Activated T-cell treated with anti-CD3 and anti-CD28 coated beads, Interleukin-2, amount 50 U/mL, for 1 hour (primary cell): ENCODE data around the gene ZMYND8.
"Not testable (repeated sequence)": the region's sequence is repeated elsewhere in the genome, so short reads cannot be mapped to it uniquely, and the experiment has no call there.

Experiments
- DNase-seq: peaks from one replicate; pipeline ENCODE4 v3.0.0-alpha.2; 2020

Gene ZMYND8

DNA sequence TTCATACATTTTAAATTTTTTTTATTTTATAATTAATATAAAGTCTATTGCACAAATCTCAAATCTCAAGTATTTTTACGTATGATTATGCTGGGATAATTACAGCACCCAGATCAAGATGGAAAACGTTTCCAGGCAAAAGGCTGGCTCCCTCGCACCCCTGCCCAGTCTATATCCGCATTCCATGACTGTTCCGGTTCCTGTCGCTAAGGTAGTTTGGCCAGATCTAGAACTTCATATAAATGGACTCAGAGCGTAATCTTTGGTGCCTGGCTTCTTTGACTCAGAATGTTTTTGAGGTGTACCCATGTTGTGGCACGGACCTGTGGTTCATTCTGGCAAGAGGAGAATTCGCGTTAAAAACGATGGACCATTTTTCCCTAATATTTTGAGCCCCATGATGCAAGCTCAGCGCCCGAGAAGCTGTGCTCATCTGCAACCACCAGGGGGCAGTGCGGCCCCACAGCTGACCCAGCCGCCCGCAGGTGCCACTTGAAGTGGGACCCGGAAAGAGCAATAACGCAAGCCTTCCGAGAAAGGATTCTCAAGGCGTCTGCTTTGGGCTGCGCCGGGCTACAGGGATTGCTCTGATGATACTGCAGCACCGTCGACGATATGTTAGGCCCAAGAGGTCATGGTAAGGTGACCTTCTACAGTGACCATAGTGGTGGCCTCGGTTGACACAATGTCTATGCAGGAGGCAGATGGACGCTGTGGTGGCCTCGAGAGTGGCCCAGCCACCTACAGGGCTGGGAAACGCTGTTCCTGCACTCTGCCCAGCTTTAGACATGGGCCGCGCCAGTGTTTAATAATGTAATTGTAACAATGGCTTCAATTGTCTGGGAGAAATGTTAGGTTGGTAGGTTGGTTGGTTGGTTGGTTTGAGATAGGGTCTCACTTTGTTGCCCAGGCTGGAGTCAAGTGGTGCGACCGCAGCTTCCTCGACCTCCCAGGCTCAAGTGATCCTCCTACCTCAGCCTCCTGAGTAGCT is 160.1 kb downstream of the ZMYND8 start:
- DNase-seq, result peak; percentile 69

DNA sequence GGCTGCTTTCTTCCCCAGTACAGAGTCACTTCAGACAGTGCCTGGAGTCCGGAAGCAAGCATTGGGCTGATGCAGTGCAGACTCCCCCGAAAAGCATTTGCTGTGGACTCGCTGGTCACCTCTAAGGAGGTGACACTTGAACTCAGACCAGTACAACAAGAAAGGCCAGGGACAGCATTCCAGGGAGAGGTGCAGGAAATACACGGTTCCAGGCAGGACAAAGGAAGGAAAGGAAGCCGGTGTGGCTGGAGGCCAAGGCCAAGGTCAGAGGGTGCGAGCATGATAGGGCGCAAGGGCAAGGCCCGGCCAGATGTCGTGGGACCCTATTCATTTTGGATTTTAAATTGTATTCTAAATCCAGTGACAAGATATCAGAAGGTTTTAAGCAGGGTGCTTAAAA is 160.9 kb downstream of the ZMYND8 start:
- no peak for DNase-seq

DNA sequence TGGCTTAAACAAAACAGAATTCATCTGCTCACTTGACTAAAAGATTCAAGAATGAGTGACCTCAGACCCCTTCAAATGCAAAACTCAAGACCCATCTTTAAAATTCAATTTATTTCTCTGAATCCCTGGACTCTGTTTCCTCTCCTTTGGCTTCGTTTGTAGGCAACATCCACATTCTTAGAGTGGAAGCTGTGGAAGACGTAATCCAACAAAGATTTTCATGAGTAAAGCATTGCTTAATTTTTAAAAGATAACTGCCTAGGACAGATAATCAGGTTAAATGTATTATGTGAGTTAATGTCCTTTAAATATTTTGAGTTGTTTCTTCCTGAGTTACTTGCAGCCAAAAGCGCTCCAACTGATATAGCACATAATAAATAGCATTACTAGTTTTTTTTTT is 164.5 kb downstream of the ZMYND8 start:
- no peak for DNase-seq

DNA sequence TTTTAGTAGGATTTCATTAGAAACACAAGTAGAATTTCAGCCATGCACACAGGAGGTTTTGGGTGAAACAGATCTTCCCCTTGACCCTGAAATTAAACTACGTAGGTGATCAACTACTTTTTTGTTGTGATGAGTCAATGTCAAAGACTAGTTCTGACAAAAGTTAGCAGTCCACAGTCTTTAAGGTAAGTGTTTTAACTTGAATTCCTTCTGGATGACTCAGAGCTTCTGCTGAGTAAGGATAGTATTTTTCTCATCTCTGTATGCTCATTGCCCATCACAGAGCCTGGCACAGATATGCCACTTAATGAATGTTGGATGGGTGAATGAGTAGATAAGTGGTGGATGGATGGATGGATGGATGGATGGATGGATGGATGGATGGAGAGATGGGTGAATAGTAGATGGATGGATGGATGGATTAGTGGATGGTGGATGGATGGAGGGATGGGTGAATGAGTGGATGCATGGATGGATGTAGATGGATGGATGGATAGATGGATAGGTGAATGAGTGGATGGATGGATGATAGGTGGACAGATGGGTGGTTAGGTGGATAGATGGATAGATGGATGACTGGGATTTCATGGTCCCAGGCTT is 165.3 kb downstream of the ZMYND8 start:
- no peak for DNase-seq

DNA sequence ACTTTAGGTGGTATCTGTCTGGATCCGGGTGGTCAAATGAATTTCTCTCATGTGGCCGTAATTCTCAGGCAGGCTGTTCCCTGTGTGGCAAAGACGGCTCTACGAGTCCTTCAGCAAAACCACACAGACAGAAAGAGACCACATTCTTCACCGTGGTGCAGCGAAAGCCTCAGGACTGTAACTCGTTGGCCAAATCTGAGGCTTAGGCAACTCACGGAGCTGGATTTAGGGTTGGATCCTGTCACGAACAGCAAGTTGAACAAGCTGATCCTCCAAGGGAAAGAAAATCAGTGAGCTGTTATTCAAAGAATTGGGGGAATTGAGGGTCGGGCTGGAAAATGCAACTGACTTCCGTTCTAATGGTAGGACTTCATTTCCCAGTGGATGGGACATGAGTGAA is 167.4 kb downstream of the ZMYND8 start:
- no peak for DNase-seq

DNA sequence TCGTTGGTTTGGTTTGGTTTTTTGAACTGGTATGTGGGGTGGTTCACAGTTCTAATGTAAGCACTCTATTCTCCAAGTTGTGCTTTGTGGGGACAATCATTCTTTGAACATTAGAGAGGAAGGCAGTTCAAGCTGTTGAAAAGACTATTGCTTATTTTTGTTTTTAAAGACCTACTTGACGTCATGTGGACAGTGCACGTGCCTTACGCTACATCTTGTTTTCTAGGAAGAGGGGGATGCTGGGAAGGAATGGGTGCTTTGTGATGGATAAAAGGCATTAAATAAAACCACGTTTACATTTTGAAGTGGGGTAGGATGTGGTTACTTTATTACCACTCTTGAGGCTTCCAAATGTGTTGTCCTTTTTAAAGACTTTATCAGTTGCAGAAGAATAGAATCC is 168.0 kb downstream of the ZMYND8 start:
- DNase-seq, result no peak

DNA sequence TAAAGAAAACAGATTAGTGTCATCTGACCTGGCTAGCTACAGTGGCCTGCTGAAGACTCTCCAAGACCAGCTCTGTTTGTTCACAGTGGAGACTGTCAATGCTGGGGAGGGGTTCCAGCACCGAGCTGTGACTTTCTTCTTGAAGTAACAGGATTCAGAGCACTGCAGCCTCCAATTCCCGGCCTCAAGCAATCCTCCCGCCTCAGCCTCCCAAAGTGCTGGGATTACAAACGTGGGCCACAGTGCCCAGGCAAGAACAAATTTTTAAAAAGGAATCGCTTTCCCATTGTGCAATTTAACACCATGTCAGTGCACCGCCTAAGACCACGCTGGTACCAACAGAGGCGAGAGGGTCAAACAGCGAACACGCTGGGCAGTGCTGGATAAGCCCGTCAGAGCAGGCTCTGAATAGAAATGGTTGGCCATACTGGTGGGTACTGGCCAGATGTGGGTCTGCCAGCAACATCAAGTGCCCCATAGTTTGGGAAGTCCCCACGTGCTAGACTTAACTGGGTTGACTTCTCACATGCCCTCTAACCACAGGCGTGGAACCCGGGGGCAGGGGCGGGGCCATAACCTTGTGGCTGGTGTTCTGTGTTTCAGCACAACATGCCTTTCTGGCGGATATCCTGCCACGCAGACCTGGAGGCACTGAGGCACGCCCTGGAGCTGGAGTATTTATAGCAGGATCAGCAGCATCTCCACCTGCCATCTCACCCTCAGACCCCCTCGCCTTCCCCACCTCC is 168.9 kb downstream of the ZMYND8 start:
- no peak for DNase-seq

DNA sequence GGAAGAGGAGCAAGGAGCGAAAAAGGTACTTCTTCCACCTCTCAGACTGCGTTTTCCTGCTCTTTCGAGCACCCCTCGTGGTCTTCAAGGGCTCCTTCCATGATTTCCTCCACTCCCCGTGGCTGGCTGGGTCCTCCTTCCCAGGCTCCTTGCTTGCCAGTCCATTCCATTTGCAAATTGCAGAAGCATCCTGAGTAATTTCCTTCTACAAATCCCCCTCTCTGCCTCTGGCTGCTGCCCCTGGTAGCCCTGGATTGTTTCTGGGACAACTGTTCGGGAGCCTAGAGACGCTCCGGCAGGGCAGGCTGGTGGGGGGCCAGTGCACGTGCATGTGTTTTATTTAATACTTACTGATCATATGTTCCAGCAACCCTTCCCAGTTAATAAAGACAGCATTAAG is 173.1 kb downstream of the ZMYND8 start:
- DNase-seq, result no peak

DNA sequence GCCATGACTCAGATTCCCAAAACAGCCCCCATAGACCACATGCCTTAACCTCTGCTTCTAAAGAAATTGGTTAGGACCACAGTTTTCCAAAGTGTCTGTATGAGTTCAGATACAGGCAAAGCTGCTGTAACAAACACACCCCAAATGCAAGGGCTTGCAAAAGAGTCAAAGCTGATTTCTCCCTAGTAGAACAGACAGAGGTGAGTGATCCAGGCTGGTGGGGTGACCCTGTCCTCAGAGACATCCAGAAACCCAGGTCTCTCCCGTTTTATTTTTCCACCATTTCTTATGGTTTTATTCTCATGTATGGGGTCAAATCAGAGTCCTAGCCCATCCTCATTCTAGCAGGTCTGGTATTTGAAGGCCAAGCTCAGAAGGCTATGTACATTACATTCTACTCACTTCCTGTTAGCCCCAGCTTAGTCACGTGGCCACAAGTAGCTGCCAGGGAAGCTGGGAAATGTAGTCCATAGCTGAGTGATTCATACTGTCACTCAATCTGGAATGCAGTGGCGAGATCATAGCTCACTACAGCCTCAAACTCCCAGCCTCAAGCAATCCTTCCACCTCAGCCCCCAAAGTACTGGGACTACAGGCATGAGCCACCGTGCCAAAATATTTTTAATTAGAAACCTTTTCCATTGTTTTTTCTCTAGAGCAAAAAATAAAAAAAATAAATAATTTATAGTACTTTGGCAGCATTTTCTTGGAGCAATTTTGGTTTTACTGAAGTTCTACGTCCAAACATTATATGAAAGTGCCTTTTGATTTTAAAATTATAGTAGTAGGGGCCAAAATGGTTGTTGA is 175.2 kb downstream of the ZMYND8 start:
- no peak for DNase-seq

DNA sequence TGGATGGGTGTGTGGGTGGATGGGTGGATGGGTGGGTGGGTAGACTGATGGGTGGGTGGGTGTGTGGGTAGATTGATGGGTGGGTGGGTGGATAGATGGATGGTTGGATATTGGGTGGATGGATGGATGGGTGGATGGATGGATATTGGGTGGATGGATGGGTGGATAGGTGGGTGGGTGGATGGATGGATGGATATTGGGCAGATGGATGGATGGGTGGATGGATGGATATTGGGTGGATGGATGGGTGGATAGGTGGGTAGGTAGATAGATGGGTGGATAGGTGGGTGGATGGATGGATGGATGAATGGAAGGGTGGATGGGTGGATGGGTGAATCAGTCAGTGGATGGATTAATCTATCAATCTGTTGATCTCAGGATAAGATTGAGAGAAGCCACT is 177.2 kb downstream of the ZMYND8 start:
- no peak for DNase-seq

DNA sequence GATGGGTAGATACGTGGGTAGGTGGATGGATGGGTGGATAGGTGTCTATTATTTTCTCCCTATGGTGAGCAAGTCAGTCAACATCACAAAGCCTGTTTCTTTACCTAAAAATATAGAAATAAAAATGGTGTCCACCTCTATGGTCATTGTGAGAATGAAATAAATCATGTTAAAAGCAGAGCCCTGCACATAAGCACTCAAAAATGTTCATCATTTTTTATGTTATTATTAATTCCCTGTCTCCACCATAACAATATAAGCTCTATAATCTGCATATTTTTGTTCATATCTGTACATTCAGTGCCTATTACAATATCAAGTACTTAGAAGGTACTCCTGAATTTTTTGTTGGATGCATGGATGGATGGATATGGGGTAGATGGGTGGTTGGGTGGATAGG is 177.6 kb downstream of the ZMYND8 start:
- no peak for DNase-seq

DNA sequence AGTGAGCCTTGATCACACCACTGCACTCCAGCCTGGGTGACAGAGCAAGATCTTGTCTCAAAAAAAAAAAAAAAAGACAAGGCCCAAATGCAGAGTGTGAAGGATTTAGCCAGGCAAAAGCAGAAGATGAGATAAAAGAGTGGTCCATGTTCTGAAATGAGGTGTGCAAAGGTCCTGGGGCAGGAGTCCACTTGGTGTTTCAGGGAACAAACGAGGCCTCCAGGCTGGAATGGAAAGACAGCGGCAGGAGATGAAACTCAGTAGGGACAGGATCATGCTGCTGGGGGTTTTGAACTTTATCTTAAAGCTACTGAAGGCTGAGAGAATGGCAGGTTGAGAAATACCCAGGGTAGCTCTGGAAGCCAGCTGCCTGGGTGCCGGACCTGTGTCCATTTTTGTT is 178.2 kb downstream of the ZMYND8 start:
- no peak for DNase-seq

DNA sequence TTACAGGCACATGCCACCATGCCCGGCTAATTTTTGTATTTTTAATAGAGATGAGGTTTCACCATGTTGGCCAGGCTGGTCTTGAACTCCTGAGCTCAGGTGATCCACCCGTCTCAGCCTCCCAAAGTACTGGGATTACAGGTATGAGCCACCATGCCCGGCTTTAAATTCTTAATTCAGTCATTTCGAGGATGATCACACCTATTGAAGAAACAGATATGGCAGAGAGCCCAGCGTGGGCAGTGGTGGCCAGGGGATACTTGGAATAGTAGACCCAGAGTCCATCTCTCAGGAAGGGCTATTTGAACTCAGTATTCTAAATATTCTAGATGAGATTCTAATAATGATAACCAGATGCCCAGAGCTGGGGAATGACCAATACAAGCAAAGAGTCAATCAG is 180.3 kb downstream of the ZMYND8 start:
- DNase-seq, result not testable (repeated sequence)

DNA sequence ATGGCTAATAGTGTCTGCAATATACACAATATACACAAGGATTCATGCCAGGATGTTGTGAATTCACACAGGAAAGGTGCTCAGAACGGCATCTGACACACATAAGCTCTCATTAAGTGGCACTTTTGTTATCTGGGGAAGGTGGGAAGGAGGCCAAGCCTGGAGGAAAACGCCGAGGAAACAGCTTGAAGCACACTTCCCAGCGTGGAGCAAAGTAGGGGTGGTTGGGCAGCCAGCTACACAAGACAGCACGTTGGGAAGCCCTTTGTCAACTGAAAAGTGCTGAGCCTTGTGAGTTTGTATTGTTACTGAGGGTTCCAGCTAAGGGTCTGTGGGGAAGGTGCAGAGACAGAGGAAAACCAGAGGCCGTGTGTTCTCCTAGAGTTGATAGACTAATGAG is 181.0 kb downstream of the ZMYND8 start:
- DNase-seq, result no peak

DNA sequence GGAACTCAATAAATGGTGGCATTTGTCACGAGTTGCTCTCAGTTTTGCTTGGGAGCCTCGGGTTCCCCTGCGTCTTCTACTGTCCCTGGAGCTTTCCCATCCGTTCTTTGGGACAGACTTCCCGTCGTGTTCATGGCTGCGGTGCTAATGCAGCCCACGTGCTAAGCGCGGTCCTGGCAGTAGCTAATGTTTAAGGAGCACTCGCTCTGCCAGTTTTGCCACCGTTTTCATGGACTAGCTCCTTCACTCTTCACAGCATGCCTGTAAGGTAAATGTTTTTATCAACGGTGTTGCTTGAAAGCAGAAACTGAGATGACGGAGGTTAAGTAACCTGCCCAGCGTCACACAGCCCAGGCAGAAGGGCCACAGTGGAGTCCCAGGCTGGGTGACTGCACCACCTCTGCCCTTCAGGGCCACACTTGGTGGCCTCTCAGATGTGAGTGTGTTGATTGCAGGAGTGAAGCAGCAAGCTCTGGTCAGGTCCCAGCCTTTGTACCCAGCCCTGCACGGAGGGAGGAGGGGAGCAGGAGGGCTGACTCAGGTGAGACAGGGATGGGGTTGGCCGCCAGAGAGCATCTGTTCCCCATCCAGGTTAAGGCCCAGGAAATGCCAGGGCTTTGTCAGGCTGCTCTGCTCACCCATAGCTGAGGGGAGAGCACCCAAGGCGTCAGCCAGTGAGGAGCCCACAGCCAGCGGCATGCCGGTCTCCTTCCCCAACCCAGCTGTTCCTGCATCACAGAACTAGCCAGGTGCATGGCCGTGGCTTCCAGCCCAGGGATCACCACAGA is 181.8 kb downstream of the ZMYND8 start:
- DNase-seq, result no peak

DNA sequence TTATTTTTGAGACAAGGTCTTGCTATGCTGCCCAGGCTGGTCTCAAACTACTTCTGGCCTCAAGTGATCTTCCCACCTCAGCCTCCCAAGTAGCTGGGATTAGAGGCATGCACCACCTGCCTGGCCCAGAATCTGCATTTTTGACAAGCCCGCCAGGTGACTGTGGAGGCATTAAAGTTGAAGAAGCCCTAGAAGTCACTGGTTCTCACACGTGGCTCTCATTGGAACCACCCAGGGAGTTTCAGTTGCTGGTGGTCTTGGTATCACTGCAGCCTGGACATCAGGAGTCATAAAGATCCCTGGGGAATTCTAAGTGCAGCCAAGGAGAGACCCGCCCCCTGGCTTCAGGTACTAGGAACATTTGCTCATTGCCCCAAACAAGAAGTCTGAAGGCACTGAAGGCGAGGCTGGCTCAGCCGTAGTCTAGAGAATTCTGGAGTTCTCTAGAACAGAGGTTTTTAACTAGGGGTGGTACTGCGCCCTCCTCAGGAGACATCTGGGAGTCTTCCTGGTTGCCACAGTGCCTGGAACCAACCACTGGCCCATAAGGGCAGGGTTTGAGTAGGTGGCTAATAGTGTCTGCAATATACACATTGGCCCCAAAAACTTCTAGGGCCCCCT is 182.8 kb downstream of the ZMYND8 start:
- DNase-seq, result no peak

DNA sequence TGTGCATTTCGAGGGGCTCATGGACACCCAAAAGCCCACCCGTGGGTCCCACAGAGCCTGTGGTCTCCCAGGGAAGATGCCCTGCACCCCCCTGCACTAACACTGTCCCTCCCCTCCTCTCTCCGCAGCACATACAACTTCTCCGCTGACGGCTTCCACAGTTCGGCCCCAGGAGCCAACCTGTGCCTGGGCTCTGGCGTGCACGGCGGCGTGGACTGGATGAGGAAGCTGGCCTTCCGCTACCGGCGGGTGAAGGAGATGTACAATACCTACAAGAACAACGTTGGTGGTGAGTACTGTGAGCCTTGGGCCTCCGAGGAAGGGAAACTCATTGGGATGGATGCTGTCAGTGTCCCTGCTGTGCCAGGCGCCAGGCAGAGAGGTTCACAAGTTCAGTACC is 183.9 kb downstream of the ZMYND8 start:
- DNase-seq, result no peak

DNA sequence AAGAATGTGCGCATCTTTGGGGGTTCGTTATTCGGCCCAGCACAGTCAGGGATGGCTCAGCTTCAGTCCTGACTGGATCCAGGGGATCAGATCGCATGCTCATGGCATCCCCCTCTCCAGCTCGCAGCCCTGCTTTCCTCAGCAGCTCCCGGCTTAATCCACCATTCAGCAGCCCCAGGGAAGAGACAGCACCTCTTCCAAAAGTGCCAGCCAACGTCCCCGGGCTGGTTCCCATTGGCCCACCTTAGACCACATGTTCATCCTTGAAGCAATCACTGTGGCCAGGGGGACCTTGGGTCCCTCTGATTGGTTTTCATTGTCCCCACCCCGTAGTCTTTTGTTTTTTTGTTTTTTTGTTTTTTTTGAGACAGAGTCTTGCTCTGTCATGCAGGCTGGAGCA is 188.7 kb downstream of the ZMYND8 start:
- DNase-seq, result no peak

DNA sequence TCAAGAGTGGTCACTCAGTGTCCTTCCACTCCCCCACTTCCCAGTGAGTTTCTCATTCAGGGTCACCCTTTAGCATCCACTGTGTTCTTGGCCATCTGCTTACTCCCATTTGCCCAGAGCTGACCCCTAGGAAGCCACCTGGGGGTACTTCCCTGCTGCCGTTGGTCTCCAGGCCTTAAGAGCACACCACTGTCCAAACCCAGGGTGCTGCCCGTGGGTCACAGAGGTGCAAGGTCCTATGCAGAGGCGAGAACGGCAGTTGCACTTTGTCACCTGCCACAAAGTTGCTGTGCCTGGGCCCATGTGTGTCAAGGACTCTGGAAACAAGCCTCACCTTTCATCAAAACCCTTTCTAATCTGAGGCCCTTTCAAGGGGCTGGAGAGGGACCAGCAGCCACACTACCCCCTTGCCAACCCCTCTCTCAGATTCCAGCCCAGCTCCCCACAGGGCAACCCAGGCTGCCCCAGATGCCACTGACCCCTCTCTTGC is 191.1 kb downstream of the ZMYND8 start:
- no peak for DNase-seq

DNA sequence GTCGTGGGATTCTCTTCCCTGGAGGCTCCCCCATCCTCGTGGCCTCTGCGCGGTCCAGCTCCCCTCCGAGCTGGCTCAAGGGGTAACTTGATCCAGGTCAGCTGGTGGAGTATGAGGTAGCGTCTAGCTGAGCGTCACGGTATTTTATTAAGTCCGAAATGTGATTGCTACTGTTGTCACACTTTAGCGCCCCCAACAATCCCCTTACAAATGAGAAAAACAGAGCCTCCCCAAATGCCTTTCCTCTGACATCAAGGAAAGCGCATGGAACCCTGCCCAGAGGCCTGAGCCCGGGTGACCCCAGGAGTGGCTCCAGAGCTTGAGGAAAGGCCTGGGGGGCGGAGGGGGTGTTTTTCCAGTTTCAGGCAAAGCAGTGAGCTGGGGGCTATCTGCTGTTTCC is 192.4 kb downstream of the ZMYND8 start:
- no peak for DNase-seq

DNA sequence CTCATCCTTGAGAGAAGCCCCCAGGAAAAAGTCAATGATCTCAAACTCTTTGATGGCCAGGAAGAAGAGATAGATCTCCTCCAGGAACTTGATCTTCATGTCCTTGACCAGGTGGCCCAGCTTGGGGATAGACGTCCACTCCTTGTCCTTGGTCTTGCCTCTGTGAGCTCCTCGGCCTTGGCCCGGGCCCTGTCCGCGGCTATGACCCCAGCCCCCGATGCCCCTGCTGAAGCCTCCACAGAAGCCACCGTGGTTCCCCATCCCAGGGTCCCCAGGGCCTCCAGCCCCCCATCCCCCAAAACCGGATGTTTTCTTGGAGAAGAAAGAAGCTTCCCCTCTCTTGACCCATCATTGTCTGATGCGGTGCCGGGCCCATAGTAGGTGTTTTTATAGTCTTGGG is 195.1 kb downstream of the ZMYND8 start:
- no peak for DNase-seq
